Skeletal muscle satellite cell (primary cell): ENCODE data around the gene TACC3.
"Not testable (repeated sequence)": the region's sequence is repeated elsewhere in the genome, so short reads cannot be mapped to it uniquely, and the experiment has no call there.

Experiments
- H3K27me3 ChIP-seq: 2 replicates; pipeline ENCODE4 v1.7.0; 2013; ENCODE audit warnings: low read length; ENCODE audit not compliant: control insufficient read depth, insufficient read depth
- H3K36me3 ChIP-seq: 2 replicates; pipeline ENCODE4 v1.7.0; 2013; ENCODE audit warnings: mild to moderate bottlenecking, control low read depth, low read length; ENCODE audit not compliant: insufficient read depth
- H3K4me1 ChIP-seq: 2 replicates; pipeline ENCODE4 v1.7.0; 2013; ENCODE audit warnings: low read length; ENCODE audit not compliant: control insufficient read depth, insufficient read depth
- H3K4me2 ChIP-seq: 2 replicates; pipeline ENCODE4 v1.7.0; 2013; ENCODE audit warnings: mild to moderate bottlenecking, low read length
- H3K4me3 ChIP-seq: 2 replicates; pipeline ENCODE4 v1.7.0; 2013; ENCODE audit warnings: low read length
- H3K9ac ChIP-seq: 2 replicates; pipeline ENCODE4 v1.7.0; 2013; ENCODE audit warnings: mild to moderate bottlenecking, low read depth, low read length, moderate library complexity
- H3K9me3 ChIP-seq: replicated peaks from 2 replicates; pipeline ENCODE4 v1.7.0; 2013; ENCODE audit warnings: mild to moderate bottlenecking, control low read depth, low read length

The TACC3 gene

GRCh38 chr4:1684506-1685234, 36.7 kb upstream of the TACC3 start:
- H3K9ac ChIP-seq: peak overlapping the region; percentile 64
- peak overlapping the region; percentile 69 for H3K4me3 ChIP-seq
- H3K27me3 ChIP-seq: no peaks in the 10 kb centered on the region
- H3K36me3 ChIP-seq: no peaks in the 10 kb centered on the region
- H3K4me1 ChIP-seq: peaks cover 17% of the 10 kb centered on the region
- no peaks in the 10 kb centered on the region for H3K9me3 ChIP-seq
- H3K4me2 ChIP-seq: peak overlapping the region; percentile 78

DNA sequence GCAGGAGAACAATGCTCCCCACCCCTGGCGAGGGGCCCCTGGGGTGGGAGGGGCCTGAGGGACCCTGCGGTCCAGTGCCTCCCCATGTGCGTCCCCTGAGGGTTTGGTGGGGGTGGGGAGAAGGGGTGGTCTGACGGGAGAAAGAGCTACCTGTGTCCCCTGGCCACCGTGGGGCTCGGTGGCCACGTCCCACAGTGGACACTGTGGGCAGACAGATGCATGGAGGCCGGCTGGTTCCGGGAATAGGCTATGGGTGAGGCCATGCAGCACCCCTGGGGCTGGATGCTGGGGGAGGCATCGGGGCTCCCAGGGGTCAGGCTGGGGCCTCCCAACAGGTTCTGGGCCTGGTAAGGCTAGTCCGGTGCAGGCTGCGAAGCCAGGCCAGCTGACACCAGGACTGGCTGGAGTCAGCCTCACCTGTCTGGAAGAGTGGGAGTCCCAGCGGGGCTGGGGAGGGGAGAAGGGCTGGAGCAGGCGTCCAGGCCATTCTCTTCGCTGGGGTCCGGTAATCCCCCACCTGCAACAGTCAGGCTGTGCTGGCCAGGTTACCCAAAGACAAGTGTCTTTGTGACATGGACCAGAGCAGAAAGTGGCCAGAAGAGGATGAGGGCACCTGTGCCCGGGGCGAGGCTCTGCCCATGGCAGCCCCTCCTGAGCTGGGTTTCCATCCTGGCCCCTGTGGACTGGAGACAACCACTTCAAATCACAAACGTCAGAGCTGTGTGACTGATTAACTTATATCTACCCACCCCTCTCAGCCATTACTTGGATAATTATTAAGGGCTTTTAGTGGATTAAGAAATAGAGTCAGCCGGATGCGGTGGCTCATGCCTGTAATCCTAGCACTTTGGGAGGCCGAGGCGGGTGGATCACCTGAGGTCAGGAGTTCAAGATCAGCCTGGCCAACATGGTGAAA, 35.8 kb upstream of the TACC3 start:
- Histone ChIP-seq H3K4me1 (peaks cover 17% of the 10 kb centered on the region), H3K9ac (no peak overlapping the region), H3K9me3 (no peaks in the 10 kb centered on the region), H3K27me3 (no peaks in the 10 kb centered on the region), H3K4me3 (no peak overlapping the region), H3K36me3 (peaks cover 2% of the 10 kb centered on the region), H3K4me2 (no peak overlapping the region)

- no peak overlapping the region for H3K4me3 ChIP-seq
- H3K9ac ChIP-seq: no peak overlapping the region
- H3K27me3 ChIP-seq: no peaks in the 10 kb centered on the region
- peaks cover 12% of the 10 kb centered on the region for H3K36me3 ChIP-seq
- H3K4me1 ChIP-seq: peaks cover 17% of the 10 kb centered on the region
- H3K4me2 ChIP-seq: no peak overlapping the region
- H3K9me3 ChIP-seq: no peaks in the 10 kb centered on the region
These were observed 34.8 kb upstream of the TACC3 start for GRCh38 chr4:1686440-1687036.

DNA sequence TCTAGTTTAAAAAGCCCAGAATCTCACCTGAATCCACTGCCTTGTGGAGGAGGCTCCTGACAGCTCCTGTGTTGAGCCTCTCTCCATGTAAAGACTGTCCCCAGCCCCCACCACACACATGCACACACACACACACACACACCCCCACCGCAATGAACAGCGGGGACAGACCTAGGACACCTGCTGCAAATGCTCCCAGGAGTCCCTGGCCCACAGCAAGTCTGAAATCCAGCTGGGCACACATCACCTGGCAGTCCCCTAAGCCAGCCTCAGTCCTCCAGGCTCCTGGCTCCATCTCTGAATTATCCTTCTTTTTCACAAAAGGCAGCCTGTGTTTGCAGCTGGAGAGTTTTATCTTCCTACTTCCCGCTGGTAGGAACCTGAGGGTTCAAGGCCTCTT, 30.6 kb upstream of the TACC3 start:
- H3K9ac ChIP-seq: no peak overlapping the region
- H3K9me3 ChIP-seq: no peaks in the 10 kb centered on the region
- no peak overlapping the region for H3K4me2 ChIP-seq
- H3K4me1 ChIP-seq: peaks cover 10% of the 10 kb centered on the region
- peaks cover 51% of the 10 kb centered on the region for H3K36me3 ChIP-seq
- no peaks in the 10 kb centered on the region for H3K27me3 ChIP-seq
- H3K4me3 ChIP-seq: no peak overlapping the region

GRCh38 chr4:1691737-1692373, 29.5 kb upstream of the TACC3 start:
- H3K9me3 ChIP-seq: no peaks in the 10 kb centered on the region
- H3K4me2 ChIP-seq: no peak overlapping the region
- H3K27me3 ChIP-seq: no peaks in the 10 kb centered on the region
- peaks cover 51% of the 10 kb centered on the region for H3K36me3 ChIP-seq
- H3K4me3 ChIP-seq: no peak overlapping the region
- no peak overlapping the region for H3K9ac ChIP-seq
- peaks cover 21% of the 10 kb centered on the region for H3K4me1 ChIP-seq

DNA sequence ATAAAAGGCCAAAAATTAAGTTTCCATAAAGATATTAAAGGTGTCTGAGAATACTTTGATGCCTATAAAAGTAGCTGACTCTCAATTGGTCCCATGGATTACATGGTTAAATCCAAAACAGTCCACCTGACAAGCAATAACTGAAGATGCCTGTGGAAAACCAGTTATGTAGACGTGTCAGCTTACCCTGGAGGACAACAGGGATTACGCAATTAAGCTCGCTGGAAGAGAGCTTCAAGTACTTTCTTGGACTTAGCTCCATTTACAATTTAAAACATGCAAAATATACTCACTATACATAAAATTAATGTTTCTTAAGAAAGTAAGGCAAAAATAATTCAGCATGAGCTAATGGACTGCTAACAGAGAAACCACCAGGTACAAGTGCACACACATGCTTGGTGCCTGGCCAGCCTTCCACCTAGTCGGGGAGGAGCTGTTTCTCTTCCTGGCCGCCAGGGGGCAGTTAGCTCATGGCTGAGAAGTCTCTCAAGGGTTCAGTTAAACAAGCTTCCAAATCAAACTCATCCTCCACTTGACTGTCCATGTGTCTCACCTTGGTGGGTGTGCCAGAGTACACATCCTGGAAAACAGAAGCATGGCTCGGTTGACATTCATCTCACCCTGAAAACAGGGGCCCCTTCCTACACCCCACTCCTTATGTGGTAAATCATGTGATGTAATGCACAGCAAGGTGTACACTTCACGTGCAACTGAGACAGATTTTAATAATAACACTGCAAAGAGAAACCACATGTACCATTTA, 28.0 kb upstream of the TACC3 start:
- H3K36me3 ChIP-seq: peaks cover 61% of the 10 kb centered on the region
- H3K27me3 ChIP-seq: no peaks in the 10 kb centered on the region
- H3K4me1 ChIP-seq: peaks cover 23% of the 10 kb centered on the region
- no peak overlapping the region for H3K9ac ChIP-seq
- no peak overlapping the region for H3K4me2 ChIP-seq
- H3K9me3 ChIP-seq: no peaks in the 10 kb centered on the region
- no peak overlapping the region for H3K4me3 ChIP-seq

GRCh38 chr4:1695913-1696312, 25.4 kb upstream of the TACC3 start:
- Histone ChIP-seq H3K4me3 (no peak overlapping the region), H3K9ac (peak overlapping the region; percentile 45), H3K9me3 (no peaks in the 10 kb centered on the region), H3K27me3 (no peaks in the 10 kb centered on the region), H3K4me1 (peaks cover 23% of the 10 kb centered on the region), H3K4me2 (peak overlapping the region; percentile 50), H3K36me3 (peaks cover 79% of the 10 kb centered on the region)

DNA sequence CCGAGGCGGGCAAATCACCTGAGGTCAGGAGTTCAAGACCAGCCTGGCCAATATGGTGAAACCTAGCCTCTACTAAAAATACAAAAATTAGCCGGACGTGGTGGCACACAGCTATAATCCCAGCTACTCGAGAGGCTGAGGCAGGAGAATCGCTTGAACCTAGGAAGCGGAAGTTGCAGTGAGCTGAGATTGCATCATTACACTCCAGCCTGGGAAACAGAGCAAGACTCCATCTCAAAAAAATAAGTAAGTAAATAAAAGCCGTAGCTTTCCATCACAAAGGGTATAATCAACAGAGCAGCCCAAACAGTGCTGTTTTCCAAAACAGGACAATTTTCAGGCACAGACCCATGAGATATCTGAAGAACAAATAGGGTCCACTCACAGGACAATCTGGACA, 19.6 kb upstream of the TACC3 start:
- not testable (repeated sequence) for H3K9ac ChIP-seq, H3K4me3 ChIP-seq, H3K9me3 ChIP-seq, H3K4me2 ChIP-seq, H3K27me3 ChIP-seq
- Histone ChIP-seq H3K4me1 (peaks cover 18% of the 10 kb centered on the region), H3K36me3 (peaks cover 81% of the 10 kb centered on the region)

DNA sequence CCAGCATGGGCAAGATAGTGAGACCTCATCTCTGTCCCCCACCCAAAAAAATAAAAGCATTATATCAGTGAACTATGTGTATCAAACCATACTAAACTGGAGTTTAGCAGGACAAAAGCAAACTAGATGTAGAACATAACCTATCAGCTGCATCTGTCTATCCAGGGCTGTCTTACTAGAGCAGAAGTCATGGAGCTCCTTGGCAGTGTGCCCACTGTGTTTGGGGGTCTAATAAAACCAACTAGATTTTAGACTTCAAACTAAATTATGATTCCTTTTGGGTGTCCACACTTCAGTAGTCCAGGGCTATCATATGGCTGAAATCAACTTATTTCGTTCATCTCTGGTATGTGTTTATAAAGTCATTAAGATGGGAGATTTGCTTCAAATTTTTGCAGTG, 17.5 kb upstream of the TACC3 start:
- Histone ChIP-seq H3K9ac (no peak overlapping the region), H3K27me3 (no peaks in the 10 kb centered on the region), H3K4me1 (peaks cover 15% of the 10 kb centered on the region), H3K36me3 (peaks cover 74% of the 10 kb centered on the region), H3K4me3 (no peak overlapping the region), H3K4me2 (no peak overlapping the region), H3K9me3 (no peaks in the 10 kb centered on the region)

DNA sequence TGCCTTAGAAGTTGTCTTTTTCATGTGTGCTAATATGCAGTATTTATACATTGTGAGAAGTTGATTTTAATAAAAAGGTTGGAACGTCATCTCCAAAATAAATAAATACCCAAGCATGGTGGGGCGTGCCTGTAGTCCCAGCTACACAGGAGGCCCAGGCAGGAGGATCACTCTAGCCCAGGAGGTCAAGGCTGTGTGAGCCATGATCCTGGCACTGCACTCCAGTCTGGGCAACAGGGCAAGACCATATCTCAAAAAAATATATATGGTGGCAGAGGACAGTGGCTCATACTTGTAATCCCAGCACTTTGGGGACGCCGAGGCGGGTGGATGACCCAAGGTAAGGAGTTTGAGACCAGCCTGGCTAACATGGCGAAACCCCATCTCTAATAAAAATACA, 15.6 kb upstream of the TACC3 start:
- no peak overlapping the region for H3K4me2 ChIP-seq
- H3K9ac ChIP-seq: no peak overlapping the region
- peaks cover 65% of the 10 kb centered on the region for H3K36me3 ChIP-seq
- H3K27me3 ChIP-seq: no peaks in the 10 kb centered on the region
- H3K4me3 ChIP-seq: no peak overlapping the region
- H3K4me1 ChIP-seq: peaks cover 27% of the 10 kb centered on the region
- H3K9me3 ChIP-seq: no peaks in the 10 kb centered on the region
